Adrenal gland (tissue), 12 donors: ENCODE results near the gene ANKLE2. TPM values are rescaled to one million over a fixed set of nuclear protein-coding genes. Genes with fewer than 3 reads are reported as not detected.
A peak's percentile ranks its signal among the peaks of the same experiment; 100 is the strongest.
"Not testable (repeated sequence)": the region's sequence is repeated elsewhere in the genome, so short reads cannot be mapped to it uniquely, and the experiment has no call there.

Experiments used
- DNase-seq, 7 donors: peaks; one replicate each; pipeline ENCODE4 v3.0.0-alpha.2; 2019 to 2020
- H3K27ac ChIP-seq, 5 donors: fragments of 200-600 bp; sonication (generic) in 4 of 5; 1 replicate in 3 of 5; 2 replicates in 2 of 5; pipeline versions ENCODE4 v1.5.1 to v1.8.0; 2016 to 2020; ENCODE audit warnings: mild to moderate bottlenecking in 1 of 5
- H3K27me3 ChIP-seq: fragments of 200-600 bp; 2 replicates; pipeline ENCODE4 v1.8.0; 2021
- H3K36me3 ChIP-seq, 2 donors: fragments of 200-600 bp; replicated peaks in 1 of 2; 1 replicate in 1 of 2; 2 replicates in 1 of 2; pipeline versions ENCODE4 v1.5.1 to v1.8.0; 2018 to 2022
- H3K4me1 ChIP-seq, 2 donors: fragments of 200-600 bp; replicated peaks in 1 of 2; 1 replicate in 1 of 2; 2 replicates in 1 of 2; pipeline versions ENCODE4 v1.5.1 to v1.8.0; 2018 to 2021
- H3K4me3 ChIP-seq, 4 donors: fragments of 200-600 bp; sonication (generic) in 3 of 4; one replicate each; pipeline ENCODE4 v1.5.1; 2016 to 2018
- H3K9me3 ChIP-seq, 3 donors: fragments of 200-600 bp; sonication (generic) in 1 of 3; replicated peaks in 1 of 3; 1 replicate in 2 of 3; 2 replicates in 1 of 3; pipeline versions ENCODE4 v1.5.1 to v1.8.0; 2016 to 2021
- POLR2A ChIP-seq, 2 donors: fragments of 450-650 bp; IDR thresholded peaks; one replicate each; pipeline ENCODE4 v1.6.1; 2017; ENCODE audit warnings: antibody characterized with exemption in 2 of 2, mild to moderate bottlenecking in 2 of 2, moderate library complexity in 1 of 2
- WGBS, 4 donors: extraction: QIAGEN DNeasy Blood & Tissue Kit in 2 of 4; methylation state at CpG; one replicate each; pipeline versions ENCODE4 v1.1.5 to v1.1.7; 2013 to 2017; 5-methylcytosine and 5-hydroxymethylcytosine counted together
- intact Hi-C, 2 donors: fragments of 100-400 bp; cut with DNase I; formaldehyde crosslinking; loops; one replicate each; pipeline versions ENCODE4 v1.14.1 to v1.15.0; 2022 to 2023
- polyA plus RNA-seq, 3 donors: library from polyadenylated mRNA; stranded (reverse); fragments of 200-250 nt in 2 of 3; fragments of 350-450 nt in 1 of 3; fragmentation: Illumina TruSeq in 1 of 3; extraction: RNeasy Lipid Tissue Mini Kit (QIAGEN cat#74804) in 1 of 3; gene quantifications; one replicate each; pipeline ENCODE4 v1.2.3, GENCODE V29; 2013 to 2014
- total RNA-seq, 9 donors: library from RNA; depleted of rRNA in 4 of 9; stranded (reverse); fragments of >200 nt in 4 of 9; fragments of 120-200 nt in 1 of 9; fragmentation: NEBNext Ultra II Directional in 1 of 9; extraction: Animal tissue kit (Norgen Biotek cat#: 25700) in 1 of 9; gene quantifications; one replicate each; pipeline versions ENCODE4 v1.1.0 to v1.2.4, GENCODE V29; 2013 to 2023
- TF ChIP-seq, protein P1 (sequence below), 6 experiments: fragments of 450-650 bp in 4 of 6; fragments of 200-600 bp in 2 of 6; sonication (generic) in 1 of 6; IDR thresholded peaks; 1 replicate in 5 of 6; 2 replicates in 1 of 6; pipeline versions ENCODE4 v1.5.1 to v1.8.0; 2016 to 2021; ENCODE audit warnings: antibody characterized with exemption in 6 of 6, mild to moderate bottlenecking in 2 of 6, moderate library complexity in 1 of 6
- donor health status: healthy with polysubstance abuse.
- donor health status: Bipolar disorder and iron deficiency.
- donor health status: DM: yes; HTN: yes; CAD: no.
- donor health status: DM: no; HTN: no; CAD: no.
- donor health status: DM: no; HTN: no; CAD: no.
- donor health status: DM: yes; HTN: yes; CAD: no.

The ANKLE2 gene
- total and polyA plus RNA-seq, 12 donors, result 43.6 to 76.1 (median 59.9) TPM

DNA sequence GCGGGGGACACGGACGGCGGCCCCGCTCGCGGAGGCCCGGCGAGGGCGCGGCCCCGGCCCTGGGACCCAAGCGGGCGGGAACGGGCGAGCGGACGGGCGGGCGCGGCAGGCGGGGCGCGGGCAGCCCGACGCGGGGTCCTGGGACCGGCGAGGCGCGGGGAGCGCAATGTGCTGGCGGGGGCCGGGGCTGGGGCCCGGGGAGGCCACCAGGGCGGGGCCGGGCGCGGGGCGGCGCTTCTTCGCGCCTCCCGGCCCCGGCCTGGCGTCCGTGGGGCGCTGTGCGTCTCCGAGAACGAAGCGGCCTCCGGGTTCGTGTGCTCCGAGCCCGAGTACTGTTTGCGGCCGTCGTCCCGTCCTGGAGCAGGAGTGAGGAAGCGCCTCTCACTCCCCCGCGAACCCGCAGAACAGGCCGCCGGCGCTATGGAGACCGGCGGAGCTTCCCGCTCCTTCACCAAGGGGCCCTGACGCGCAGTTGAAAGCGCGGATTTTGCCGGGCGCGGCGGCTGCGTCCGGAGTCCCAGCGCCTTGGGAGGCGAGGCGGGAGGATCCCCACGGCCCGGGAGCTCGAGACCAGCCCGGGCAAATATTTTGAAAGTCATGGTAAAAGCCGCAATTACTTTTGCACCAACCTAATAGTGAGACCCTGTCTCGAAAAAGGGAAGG lies 420 bp upstream of the ANKLE2 start:
- intact Hi-C loops, result no loop called here
- WGBS, 4 donors, result 0 to 1% (median 0%) methylated on average over 1 to 88 of the region's 89 CpGs
- DNase-seq, result peak; percentile 80 to 89 (median 84)
- Histone ChIP-seq H3K4me3 (peak overlapping the region in 2 of 4 donors; percentile 44 to 99), H3K27me3 (no peaks in the 10 kb centered on the region), H3K27ac (peak overlapping the region; percentile 85 to 99 (median 97)), H3K36me3 (peaks cover 0 to 5% of the 10 kb centered on the region in 2 donors), H3K4me1 (peaks cover 12 to 25% of the 10 kb centered on the region in 2 donors), H3K9me3 (no peaks in the 10 kb centered on the region)
- TF ChIP-seq POLR2A (IDR thresholded peaks at IDR 0.05), result peak; percentile 47 to 81
- TF ChIP-seq, protein P1, sequence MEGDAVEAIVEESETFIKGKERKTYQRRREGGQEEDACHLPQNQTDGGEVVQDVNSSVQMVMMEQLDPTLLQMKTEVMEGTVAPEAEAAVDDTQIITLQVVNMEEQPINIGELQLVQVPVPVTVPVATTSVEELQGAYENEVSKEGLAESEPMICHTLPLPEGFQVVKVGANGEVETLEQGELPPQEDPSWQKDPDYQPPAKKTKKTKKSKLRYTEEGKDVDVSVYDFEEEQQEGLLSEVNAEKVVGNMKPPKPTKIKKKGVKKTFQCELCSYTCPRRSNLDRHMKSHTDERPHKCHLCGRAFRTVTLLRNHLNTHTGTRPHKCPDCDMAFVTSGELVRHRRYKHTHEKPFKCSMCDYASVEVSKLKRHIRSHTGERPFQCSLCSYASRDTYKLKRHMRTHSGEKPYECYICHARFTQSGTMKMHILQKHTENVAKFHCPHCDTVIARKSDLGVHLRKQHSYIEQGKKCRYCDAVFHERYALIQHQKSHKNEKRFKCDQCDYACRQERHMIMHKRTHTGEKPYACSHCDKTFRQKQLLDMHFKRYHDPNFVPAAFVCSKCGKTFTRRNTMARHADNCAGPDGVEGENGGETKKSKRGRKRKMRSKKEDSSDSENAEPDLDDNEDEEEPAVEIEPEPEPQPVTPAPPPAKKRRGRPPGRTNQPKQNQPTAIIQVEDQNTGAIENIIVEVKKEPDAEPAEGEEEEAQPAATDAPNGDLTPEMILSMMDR (IDR thresholded peaks at IDR 0.05), result peak in 5 of 6 experiments; percentile 10 to 38 (median 26)

DNA sequence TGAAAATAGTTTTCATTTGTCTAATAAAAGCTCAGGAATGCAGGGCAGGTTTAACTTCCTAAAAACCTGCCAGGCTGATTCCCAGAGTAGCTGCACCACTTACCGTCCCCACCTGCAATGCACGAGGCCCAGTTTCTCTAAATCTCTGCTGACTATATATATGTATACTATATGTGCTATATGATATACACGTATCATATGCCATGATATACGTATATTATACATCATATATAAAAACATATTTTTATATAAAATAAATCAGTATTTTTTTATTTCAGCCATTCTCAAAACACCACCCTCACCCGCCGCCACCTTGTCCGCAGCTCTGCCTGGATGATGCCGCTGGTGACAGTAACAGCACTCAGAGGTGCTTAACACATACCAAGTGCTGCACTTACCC lies 2.3 kb downstream of the ANKLE2 start:
- H3K36me3 ChIP-seq, result peaks cover 0 to 23% of the 10 kb centered on the region in 2 donors
- 91 to 94% (median 91%) methylated on average over 8 of the region's 8 CpGs for WGBS, 4 donors
- peak overlapping the region; percentile 90 to 99 (median 92) for H3K27ac ChIP-seq
- no peaks in the 10 kb centered on the region for H3K27me3 ChIP-seq
- intact Hi-C loops, result no loop called here
- peaks cover 12 to 25% of the 10 kb centered on the region in 2 donors for H3K4me1 ChIP-seq
- no peak overlapping the region for H3K4me3 ChIP-seq
- DNase-seq, result no peak
- H3K9me3 ChIP-seq, result no peaks in the 10 kb centered on the region
- TF ChIP-seq POLR2A (IDR thresholded peaks at IDR 0.05), result no peak
- TF ChIP-seq, protein P1 (IDR thresholded peaks at IDR 0.05), result no peak

DNA sequence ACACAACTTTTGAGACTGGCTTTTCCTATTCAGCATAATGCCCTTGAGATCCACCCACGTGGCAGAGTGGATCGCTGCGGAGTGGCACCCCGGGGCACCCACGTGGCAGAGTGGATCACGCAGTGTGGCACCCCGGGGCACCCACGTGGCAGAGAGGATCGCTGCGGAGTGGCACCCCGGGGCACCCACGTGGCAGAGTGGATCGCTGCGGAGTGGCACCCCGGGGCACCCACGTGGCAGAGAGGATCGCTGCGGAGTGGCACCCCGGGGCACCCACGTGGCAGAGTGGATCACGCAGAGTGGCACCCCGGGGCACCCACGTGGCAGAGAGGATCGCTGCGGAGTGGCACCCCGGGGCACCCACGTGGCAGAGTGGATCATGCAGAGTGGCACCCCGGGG lies 2.8 kb downstream of the ANKLE2 start:
- H3K36me3 ChIP-seq, result peaks cover 0 to 28% of the 10 kb centered on the region in 2 donors

DNA sequence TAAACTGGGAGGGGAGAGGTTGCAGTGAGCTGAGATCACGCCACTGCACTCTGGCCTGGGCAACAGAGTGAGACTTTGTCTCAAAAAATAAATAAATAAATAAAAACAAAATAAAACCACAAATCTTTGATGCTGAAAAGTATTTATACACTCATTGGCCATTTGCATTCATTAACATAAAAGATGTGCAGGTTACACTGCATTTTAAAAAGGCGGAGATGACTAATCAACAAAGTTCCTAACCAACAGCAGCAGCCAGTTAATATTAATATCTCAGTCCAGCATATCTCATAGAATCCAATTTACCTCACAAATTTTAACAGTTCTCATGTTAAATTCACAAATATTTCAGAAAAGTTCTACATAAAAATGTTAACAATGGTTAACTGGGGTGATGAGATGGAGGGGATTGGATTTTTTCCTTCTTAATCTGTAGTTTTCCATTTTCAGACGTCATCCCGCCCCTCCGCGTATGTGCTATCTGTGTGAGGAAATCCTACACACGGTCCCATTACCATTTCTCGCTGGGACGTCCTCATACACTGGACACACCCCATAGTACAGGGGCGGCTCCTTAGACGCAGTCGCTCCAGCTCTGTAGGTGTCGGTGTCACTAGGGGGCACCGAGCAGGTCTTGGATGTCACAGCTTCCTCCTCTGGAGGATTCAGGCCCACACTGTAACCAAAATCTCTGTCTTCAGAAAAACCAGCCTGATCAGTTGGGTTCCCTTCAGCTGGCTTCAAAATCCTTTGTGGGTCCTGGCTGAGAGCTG lies 7.3 kb downstream of the ANKLE2 start:
- intact Hi-C loops, result no loop called here

More for the DNA sequence above, 2.8 kb downstream of the ANKLE2 start:
- intact Hi-C loops, H3K27me3 ChIP-seq, H3K4me3 ChIP-seq, H3K9me3 ChIP-seq, DNase-seq: not testable (repeated sequence)
- Histone ChIP-seq H3K27ac (peak overlapping the region in 1 of 5 donors; percentile 10), H3K4me1 (peaks cover 12 to 25% of the 10 kb centered on the region in 2 donors)
- WGBS, 4 donors, result 75 to 89% (median 85%) methylated on average over 10 to 26 of the region's 28 CpGs

DNA sequence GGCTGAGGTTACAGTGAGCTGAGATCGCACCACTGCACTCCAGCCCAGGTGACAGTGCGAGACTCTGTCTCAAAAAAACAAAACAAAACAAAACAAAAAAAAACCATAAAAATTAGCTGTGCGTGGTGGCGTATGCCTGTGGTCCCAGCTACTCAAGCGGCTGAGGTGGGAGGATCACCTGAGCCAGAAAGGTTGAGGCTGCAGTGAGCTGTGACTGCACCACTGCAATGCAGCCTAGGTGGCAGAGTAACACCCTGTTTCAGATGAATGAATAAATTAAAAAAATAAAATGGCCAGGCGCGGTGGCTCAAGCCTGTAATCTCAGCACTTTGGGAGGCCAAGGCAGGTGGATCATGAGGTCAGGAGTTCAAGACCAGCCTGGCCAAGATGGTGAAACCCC lies 8.0 kb downstream of the ANKLE2 start:
- H3K4me1 ChIP-seq, H3K4me3 ChIP-seq, DNase-seq, H3K27ac ChIP-seq, intact Hi-C loops, H3K27me3 ChIP-seq, H3K9me3 ChIP-seq: not testable (repeated sequence)
- 92 to 96% (median 94%) methylated on average over 7 of the region's 7 CpGs for WGBS, 4 donors
- H3K36me3 ChIP-seq, result peaks cover 0 to 77% of the 10 kb centered on the region in 2 donors

More for the DNA sequence above, 7.3 kb downstream of the ANKLE2 start:
- DNase-seq, result no peak
- H3K36me3 ChIP-seq, result peaks cover 0 to 70% of the 10 kb centered on the region in 2 donors
- H3K4me1 ChIP-seq, result peaks cover 0 to 2% of the 10 kb centered on the region in 2 donors
- TF ChIP-seq POLR2A (IDR thresholded peaks at IDR 0.05), result no peak
- TF ChIP-seq, protein P1 (IDR thresholded peaks at IDR 0.05), result no peak
- 88 to 89% (median 88%) methylated on average over 14 of the region's 14 CpGs for WGBS, 4 donors
- no peak overlapping the region for H3K4me3 ChIP-seq
- H3K9me3 ChIP-seq, result no peaks in the 10 kb centered on the region
- no peaks in the 10 kb centered on the region for H3K27me3 ChIP-seq
- no peak overlapping the region for H3K27ac ChIP-seq
